GM10266 (cell line): ENCODE measurements around the gene PCDHA6.
"Not testable (repeated sequence)": the region's sequence is repeated elsewhere in the genome, so short reads cannot be mapped to it uniquely, and the experiment has no call there.

ENCODE experiments used
- DNase-seq: peaks from one replicate; pipeline ENCODE4 v3.0.0; 2012; ENCODE audit errors: extremely low spot score
- CTCF ChIP-seq: IDR thresholded peaks from 2 replicates; pipeline ENCODE4 v1.5.1; 2012; ENCODE audit warnings: mild to moderate bottlenecking, low read depth; ENCODE audit not compliant: control insufficient read depth, insufficient read depth; ENCODE audit errors: missing control alignments

PCDHA6 gene

GRCh38 chr5:140821375-140822280 lies 6.1 kb upstream of the PCDHA6 start, which contains the start of gene PCDHA5:
PCDHA5 (plus strand) TSS chr5:140821613.
- peak; percentile 10 for TF ChIP-seq CTCF
- no peak for DNase-seq

GRCh38 chr5:140822281-140822629 lies 5.5 kb upstream of the PCDHA6 start:
- DNase-seq: no peak
- TF ChIP-seq CTCF: no peak

- DNase-seq: not testable (repeated sequence)
Measured at GRCh38 chr5:140822969-140823368, 4.8 kb upstream of the PCDHA6 start.

- no peak for TF ChIP-seq CTCF
- DNase-seq: no peak
Measured at GRCh38 chr5:140823475-140823874, 4.3 kb upstream of the PCDHA6 start.

GRCh38 chr5:140828362-140828737 lies 590 bp downstream of the PCDHA6 start:
- DNase-seq: no peak
- TF ChIP-seq CTCF: no peak

GRCh38 chr5:140829511-140830501 lies 2.0 kb downstream of the PCDHA6 start:
- not testable (repeated sequence) for DNase-seq

GRCh38 chr5:140833993-140834392 lies 6.2 kb downstream of the PCDHA6 start, which contains the start of gene PCDHA7:
PCDHA7 (plus strand) TSS chr5:140834269; CDS start chr5:140834384, 115 bp downstream.
- TF ChIP-seq CTCF: no peak
- no peak for DNase-seq

- not testable (repeated sequence) for DNase-seq
Measured at GRCh38 chr5:140834439-140835008, 6.8 kb downstream of the PCDHA6 start.
